Osteocyte (in vitro differentiated cells): Measurements from ENCODE around the gene EPX. TPM values are rescaled to one million over a fixed set of nuclear protein-coding genes. Genes with fewer than 3 reads are reported as not detected.
"Not testable (repeated sequence)": the region's sequence is repeated elsewhere in the genome, so short reads cannot be mapped to it uniquely, and the experiment has no call there.

ENCODE experiments used
- DNase-seq: peaks from one replicate; pipeline ENCODE4 v3.0.0; 2021; ENCODE audit warnings: mixed read lengths; ENCODE audit not compliant: unreplicated experiment; ENCODE audit errors: extremely low spot score
- H3K27ac Mint-ChIP-seq: one replicate; pipeline ENCODE4 v1.8.0; 2021; ENCODE audit warnings: mild to moderate bottlenecking, mixed read lengths; ENCODE audit not compliant: unreplicated experiment
- H3K27me3 Mint-ChIP-seq: one replicate; pipeline ENCODE4 v1.8.0; 2021; ENCODE audit warnings: mixed read lengths; ENCODE audit not compliant: unreplicated experiment
- H3K36me3 Mint-ChIP-seq: one replicate; pipeline ENCODE4 v1.8.0; 2021; ENCODE audit warnings: mixed read lengths; ENCODE audit not compliant: unreplicated experiment
- H3K4me1 Mint-ChIP-seq: one replicate; pipeline ENCODE4 v1.8.0; 2021; ENCODE audit warnings: mixed read lengths; ENCODE audit not compliant: unreplicated experiment
- H3K4me3 Mint-ChIP-seq: one replicate; pipeline ENCODE4 v1.8.0; 2021; ENCODE audit warnings: mild to moderate bottlenecking, moderate library complexity, mixed read lengths; ENCODE audit not compliant: unreplicated experiment
- H3K9me3 Mint-ChIP-seq: one replicate; pipeline ENCODE4 v1.8.0; 2021; ENCODE audit warnings: mixed read lengths; ENCODE audit not compliant: unreplicated experiment
- CTCF ChIP-seq: fragments of 200-600 bp; sonication (generic); IDR thresholded peaks from 2 replicates; pipeline ENCODE4 v1.5.0; 2021; ENCODE audit warnings: antibody characterized with exemption, mild to moderate bottlenecking, moderate library complexity
- long read RNA-seq: library from polyadenylated mRNA; unstranded; transcript quantifications from one replicate; pipeline ENCODE4 v2.0.0, GENCODE V29; 2021
- total RNA-seq: library from RNA; stranded (reverse); gene quantifications from 2 replicates; pipeline ENCODE4 v1.2.1, GENCODE V29; 2021

Gene EPX
- total RNA-seq: not detected in 2 replicates
- long read RNA-seq: 0 reads

- Mint-ChIP-seq H3K4me1 (no peaks in the 10 kb centered on the region), H3K27ac (no peak within 1 kb of the TSS), H3K4me3 (no peak within 1 kb of the TSS), H3K27me3 (peaks cover 5% of the 10 kb centered on the region), H3K36me3 (no peaks in the 10 kb centered on the region), H3K9me3 (no peaks in the 10 kb centered on the region)
- no peak for TF ChIP-seq CTCF
- no peak for DNase-seq
Measured at GRCh38 chr17:58192612-58193011, at the start of gene EPX. EPX (plus strand) TSS chr17:58192726; CDS start chr17:58192847, 121 bp downstream.

- not testable (repeated sequence) for H3K4me1 Mint-ChIP-seq, H3K4me3 Mint-ChIP-seq, H3K27ac Mint-ChIP-seq, H3K36me3 Mint-ChIP-seq, DNase-seq
- Mint-ChIP-seq H3K27me3 (peaks cover 39% of the 10 kb centered on the region), H3K9me3 (peaks cover 20% of the 10 kb centered on the region)
Measured at GRCh38 chr17:58143335-58143734, 49.2 kb upstream of the EPX start.

GRCh38 chr17:58144801-58145200 lies 47.7 kb upstream of the EPX start:
- DNase-seq: no peak
- Mint-ChIP-seq H3K27me3 (peaks cover 40% of the 10 kb centered on the region), H3K9me3 (peaks cover 20% of the 10 kb centered on the region), H3K36me3 (no peaks in the 10 kb centered on the region), H3K4me1 (no peaks in the 10 kb centered on the region), H3K4me3 (no peak overlapping the region), H3K27ac (no peak overlapping the region)
- no peak for TF ChIP-seq CTCF

- no peaks in the 10 kb centered on the region for H3K4me1 Mint-ChIP-seq
- H3K36me3 Mint-ChIP-seq: no peaks in the 10 kb centered on the region
- no peak within 1 kb of the TSS for H3K27ac Mint-ChIP-seq
- TF ChIP-seq CTCF: no peak
- peaks cover 56% of the 10 kb centered on the region for H3K27me3 Mint-ChIP-seq
- DNase-seq: no peak
- H3K4me3 Mint-ChIP-seq: no peak within 1 kb of the TSS
- peaks cover 20% of the 10 kb centered on the region for H3K9me3 Mint-ChIP-seq
Measured at GRCh38 chr17:58147930-58148434, 44.5 kb upstream of the EPX start, which contains the start of gene OR4D1. OR4D1 (plus strand) TSS chr17:58148384; CDS start chr17:58155154, 6,770 bp downstream.

GRCh38 chr17:58148609-58149008 lies 43.9 kb upstream of the EPX start:
- Mint-ChIP-seq H3K27me3 (peaks cover 61% of the 10 kb centered on the region), H3K9me3 (peaks cover 20% of the 10 kb centered on the region), H3K27ac (no peak overlapping the region)

More at GRCh38 chr17:58148609-58149008, 43.9 kb upstream of the EPX start:
- Mint-ChIP-seq H3K4me3 (no peak overlapping the region), H3K4me1 (no peaks in the 10 kb centered on the region), H3K36me3 (no peaks in the 10 kb centered on the region)
- no peak for TF ChIP-seq CTCF
- DNase-seq: no peak
